ENCODE measurements around the gene TENM3.

DNA sequence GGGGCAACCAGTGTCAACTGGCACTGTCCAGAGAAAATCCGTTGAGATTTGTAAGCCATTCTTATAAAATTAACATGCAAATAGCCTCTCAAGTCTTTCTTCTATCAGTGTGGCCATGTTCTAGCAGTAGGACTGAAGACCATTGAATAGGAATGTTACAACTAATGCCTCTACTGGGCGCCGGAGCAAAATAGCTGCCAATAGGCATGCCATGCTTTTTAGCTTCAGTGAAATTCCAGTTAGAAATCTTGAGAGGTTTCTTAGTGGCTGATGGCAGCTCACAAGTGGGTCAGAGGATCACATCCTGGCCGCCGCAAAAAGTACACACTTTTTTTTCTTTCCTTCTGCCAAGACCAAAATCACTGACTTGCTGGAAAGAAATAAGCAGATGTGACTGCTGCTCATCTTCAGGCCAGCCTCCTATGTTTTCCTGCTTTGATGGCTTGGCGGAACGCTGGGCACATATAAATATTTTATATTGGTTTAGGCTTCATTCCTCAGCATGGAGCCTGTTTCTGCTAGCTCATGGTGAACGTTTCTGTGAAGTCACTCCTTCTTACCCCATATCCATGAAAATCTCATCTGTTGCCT lies 293.1 kb downstream of the TENM3 start:
- TF ChIP-seq CTCF (IDR thresholded peaks at IDR 0.05; ENCODE audit: insufficient read depth, low read length, poor library complexity, severe bottlenecking) = no peak
- no peak for TF ChIP-seq EZH2phosphoT487 (conservative IDR thresholded peaks at IDR 0.05; ENCODE audit: low read length)
